Adrenal gland (tissue), 5 donors: ENCODE results near the gene CDH18.

ENCODE experiments used
- CTCF ChIP-seq, 6 experiments: fragments of 450-650 bp in 4 of 6; fragments of 200-600 bp in 2 of 6; sonication (generic) in 1 of 6; IDR thresholded peaks; 1 replicate in 5 of 6; 2 replicates in 1 of 6; pipeline versions ENCODE4 v1.5.1 to v1.8.0; 2016 to 2021; ENCODE audit warnings: antibody characterized with exemption in 6 of 6, mild to moderate bottlenecking in 2 of 6, moderate library complexity in 1 of 6
- POLR2A ChIP-seq, 2 donors: fragments of 450-650 bp; IDR thresholded peaks; one replicate each; pipeline ENCODE4 v1.6.1; 2017; ENCODE audit warnings: antibody characterized with exemption in 2 of 2, mild to moderate bottlenecking in 2 of 2, moderate library complexity in 1 of 2
- donor health status: DM: no; HTN: no; CAD: no.

- TF ChIP-seq CTCF (IDR thresholded peaks at IDR 0.05) (no peak), POLR2A (IDR thresholded peaks at IDR 0.05) (no peak)
These were observed 192.8 kb downstream of the CDH18 start for GRCh38 chr5:19795218-19795617.
